Hematopoietic multipotent progenitor cell treated with erythropoietin and hydrocortisone succinate and interleukin-3 and kit ligand, for 8 days (in vitro differentiated cells): ENCODE data around the gene SUPT6H.
A peak's percentile ranks its signal among the peaks of the same experiment; 100 is the strongest.
"Not testable (repeated sequence)": the region's sequence is repeated elsewhere in the genome, so short reads cannot be mapped to it uniquely, and the experiment has no call there.

Experiments used
- DNase-seq: peaks from one replicate; pipeline ENCODE4 v3.0.0-alpha.2; 2015

SUPT6H gene

DNA sequence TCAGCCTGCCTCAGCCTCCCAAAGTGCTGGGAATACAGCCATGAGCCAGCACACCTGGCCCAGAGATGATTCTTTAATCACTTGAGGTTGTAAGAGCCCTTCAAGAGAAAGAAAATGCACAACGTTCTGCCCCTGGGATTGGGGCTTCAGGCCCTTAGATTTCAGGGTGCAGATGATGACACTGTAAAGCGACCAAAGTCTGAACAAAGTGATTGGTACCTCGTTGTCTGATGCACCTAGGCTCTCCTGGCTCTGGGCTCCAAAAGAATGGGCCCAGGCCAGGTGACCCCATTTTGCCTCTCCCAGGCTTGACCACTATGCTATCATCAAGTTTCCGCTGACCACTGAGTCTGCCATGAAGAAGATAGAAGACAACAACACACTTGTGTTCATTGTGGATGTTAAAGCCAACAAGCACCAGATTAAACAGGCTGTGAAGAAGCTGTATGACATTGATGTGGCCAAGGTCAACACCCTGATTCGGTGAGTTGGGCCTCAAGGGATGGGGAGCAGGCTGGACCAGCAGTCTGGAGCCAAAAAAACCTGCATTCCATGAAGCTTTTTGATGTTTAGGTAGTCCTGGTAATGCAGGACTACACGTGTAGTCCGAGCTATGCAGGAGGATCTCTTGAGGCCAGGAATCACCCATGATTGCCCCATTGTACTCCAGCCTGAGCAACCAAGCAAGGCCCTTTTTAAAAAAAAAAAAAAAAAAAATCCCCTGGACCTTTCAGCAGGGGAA lies 60.6 kb downstream of the SUPT6H start:
- DNase-seq: no peak

DNA sequence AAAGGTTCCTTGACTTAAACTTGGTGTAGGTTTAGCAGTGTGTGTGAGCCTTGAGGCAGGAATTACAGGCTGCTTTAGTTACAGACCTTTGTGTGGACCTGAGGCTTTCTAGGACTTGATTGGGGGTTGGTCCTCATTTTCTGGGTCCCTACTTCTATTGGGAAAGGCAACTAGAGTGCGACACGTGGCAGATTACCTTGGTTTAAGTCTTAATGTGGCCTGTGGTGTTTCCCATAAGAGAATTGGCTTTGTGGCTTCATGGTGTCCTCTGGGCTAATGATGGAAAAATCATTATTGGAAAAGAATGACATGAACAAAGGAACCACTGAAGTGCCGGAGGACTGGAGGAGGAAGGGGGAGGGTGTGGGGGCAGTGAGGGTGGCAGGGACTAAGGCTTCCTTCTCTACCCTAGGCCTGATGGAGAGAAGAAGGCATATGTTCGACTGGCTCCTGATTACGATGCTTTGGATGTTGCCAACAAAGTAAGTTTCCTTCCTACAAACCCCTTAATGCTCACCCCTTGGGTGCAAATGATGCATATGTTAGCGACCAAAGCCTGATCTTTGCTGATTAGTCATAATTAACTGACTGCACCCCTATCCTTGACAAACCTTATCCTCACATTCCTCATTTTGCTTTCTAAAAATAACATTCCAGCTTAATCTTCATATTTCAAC lies 61.3 kb downstream of the SUPT6H start:
- DNase-seq: no peak

- not testable (repeated sequence) for DNase-seq
Measured at GRCh38 chr17:28723836-28724499, 62.0 kb downstream of the SUPT6H start.

DNA sequence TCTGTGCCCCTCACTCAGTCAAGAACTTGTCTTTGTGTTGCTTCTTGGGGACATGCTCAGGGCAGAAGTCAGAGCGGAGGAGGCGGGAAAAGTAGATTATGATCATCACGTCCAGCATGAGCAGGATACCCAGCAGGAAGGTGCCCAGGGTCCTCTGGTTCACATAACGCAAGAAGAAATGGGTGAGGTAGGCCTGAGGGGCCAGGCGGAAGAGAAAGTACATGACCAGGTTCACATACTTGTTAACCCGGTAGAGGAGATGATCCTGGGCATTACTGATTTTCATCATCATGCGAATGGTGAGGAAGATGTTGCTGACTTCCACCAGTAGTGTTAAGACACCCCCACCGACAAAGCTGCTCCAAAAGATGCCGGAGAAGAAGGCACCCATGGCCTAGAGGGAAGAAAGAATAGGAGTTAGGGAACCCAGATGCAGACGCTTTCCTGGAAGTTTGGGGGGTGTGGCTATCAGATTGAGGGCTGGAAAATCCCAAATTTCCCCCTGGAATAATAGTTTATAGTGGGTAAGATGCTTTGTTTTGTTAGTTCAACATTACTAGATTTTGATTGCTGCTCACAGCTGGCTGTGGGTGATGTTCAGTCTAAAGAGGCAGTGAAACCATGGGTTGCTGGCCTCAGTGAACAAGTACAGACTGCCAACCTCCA lies 62.6 kb downstream of the SUPT6H start:
- DNase-seq: peak; percentile 41

DNA sequence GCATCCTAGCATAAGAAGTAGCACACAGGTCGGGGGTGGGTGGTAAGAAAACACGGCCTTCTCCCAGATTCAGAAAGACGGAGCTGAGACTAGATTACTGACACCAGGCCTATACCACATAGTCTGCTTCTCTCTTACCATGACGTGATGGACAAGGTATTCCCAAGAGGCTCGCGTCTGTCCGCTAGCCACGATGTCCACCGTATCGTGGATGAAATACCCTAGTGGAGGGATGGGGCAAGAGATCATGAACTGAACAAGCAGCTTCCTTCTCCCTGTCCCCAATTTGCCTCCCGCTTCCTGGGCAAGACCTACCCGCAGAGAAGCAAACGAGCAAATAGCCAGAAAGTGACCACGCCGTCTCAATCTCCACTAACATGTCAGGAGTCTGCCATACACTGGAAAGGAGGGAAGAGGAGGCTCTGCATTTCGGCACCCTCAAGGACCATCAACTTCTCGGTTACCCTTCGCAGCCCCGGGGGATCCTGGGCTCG lies 63.2 kb downstream of the SUPT6H start:
- peak; percentile 66 for DNase-seq

DNA sequence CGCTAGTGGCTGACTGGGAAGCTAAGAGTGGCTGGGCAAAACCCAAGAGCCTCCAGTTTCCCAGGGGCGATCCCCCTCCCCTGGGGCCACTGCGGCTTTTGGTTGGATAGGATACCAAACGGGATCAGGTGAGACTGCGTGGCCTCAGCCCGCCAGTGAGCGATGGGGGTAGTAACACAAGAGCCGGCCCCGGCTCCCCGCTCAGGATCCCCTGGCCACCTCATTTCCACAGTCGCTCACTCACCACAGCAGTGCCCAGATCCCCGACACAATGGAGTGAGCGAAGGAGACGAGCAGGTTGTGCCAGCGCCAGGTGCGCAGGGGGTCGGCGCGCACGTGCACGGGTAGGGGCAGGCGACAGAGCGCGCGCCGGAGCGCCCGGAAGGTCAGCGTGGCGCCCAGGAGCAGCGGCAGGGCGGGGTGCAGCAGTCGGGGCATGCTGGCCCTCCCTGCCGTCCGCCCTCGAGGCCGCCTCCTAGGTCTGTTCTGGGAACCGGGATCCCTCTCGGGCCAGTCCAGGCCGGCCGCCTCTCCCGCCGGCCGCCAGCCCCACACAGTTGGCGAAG lies 63.7 kb downstream of the SUPT6H start:
- DNase-seq: peak; percentile 80

- peak; percentile 79 for DNase-seq
Measured at GRCh38 chr17:28726226-28726626, 64.2 kb downstream of the SUPT6H start, which contains the start of gene TLCD1. TSS of gene TLCD1 (minus strand) at chr17:28726233. CDS start at chr17:28726097, 136 bp downstream.

GRCh38 chr17:28726627-28727491 lies 64.9 kb downstream of the SUPT6H start:
- DNase-seq: peak; percentile 93

GRCh38 chr17:28728364-28729200 lies 66.6 kb downstream of the SUPT6H start, which contains the start of gene NEK8:
TSS of gene NEK8 (plus strand) at chr17:28728788. CDS start at chr17:28728814, 26 bp downstream.
- DNase-seq: peak; percentile 96

- no peak for DNase-seq
Measured at GRCh38 chr17:28729950-28730330, 67.9 kb downstream of the SUPT6H start.

DNA sequence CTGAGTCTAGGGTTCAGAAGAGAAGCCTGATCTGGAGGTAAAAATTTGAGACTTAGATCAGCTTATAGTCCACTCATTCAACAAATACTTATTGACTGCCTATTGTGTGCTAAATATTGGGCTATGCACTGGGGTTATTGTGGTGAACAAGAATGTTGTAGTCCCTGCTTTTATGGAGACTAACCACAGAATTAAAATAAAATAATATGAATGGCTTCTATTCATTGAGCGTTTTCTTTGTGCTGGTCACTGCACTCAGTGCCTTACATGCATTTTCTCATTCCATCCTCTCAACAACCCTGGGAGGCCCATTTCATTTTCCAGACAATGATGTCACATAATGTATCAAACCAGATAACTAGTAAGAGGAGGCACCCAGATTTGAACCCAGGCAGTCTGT lies 71.3 kb downstream of the SUPT6H start:
- no peak for DNase-seq

DNA sequence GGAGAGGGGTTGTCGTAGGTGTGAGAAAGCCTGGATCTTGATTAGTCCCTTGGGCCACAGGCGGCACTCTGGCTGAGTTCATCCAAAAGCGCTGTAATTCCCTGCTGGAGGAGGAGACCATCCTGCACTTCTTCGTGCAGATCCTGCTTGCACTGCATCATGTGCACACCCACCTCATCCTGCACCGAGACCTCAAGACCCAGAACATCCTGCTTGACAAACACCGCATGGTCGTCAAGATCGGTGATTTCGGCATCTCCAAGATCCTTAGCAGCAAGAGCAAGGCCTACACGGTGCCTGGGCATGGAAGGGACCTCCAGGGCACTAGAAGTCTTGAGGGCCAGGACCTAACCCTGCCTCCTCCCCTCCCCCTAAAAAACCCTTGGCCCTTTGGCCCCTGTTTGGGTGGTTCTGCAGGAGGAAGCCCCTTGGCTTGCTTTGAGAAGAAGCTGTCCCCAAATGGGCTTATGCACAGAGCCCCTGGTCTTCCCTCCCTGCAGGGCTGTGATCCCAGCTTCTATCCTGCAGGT lies 72.8 kb downstream of the SUPT6H start:
- DNase-seq: no peak

DNA sequence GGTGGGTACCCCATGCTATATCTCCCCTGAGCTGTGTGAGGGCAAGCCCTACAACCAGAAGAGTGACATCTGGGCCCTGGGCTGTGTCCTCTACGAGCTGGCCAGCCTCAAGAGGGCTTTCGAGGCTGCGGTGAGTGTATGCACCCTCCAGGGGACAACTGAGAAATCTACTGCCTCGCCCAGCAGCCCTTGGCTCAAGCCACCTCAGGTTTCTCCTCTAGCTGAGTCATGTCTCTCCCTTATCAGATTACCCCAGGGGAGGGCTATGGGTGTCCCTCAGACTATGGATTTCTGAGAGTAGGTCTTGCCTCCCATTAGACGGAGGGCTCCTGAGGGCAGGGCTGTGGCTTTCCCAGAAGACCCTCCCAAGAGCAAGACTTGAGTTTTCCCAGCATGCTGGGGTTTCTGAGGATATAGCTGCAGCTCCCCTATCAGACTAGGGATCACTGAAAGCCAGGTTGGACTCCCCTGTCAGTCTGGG lies 73.3 kb downstream of the SUPT6H start:
- peak; percentile 91 for DNase-seq

DNA sequence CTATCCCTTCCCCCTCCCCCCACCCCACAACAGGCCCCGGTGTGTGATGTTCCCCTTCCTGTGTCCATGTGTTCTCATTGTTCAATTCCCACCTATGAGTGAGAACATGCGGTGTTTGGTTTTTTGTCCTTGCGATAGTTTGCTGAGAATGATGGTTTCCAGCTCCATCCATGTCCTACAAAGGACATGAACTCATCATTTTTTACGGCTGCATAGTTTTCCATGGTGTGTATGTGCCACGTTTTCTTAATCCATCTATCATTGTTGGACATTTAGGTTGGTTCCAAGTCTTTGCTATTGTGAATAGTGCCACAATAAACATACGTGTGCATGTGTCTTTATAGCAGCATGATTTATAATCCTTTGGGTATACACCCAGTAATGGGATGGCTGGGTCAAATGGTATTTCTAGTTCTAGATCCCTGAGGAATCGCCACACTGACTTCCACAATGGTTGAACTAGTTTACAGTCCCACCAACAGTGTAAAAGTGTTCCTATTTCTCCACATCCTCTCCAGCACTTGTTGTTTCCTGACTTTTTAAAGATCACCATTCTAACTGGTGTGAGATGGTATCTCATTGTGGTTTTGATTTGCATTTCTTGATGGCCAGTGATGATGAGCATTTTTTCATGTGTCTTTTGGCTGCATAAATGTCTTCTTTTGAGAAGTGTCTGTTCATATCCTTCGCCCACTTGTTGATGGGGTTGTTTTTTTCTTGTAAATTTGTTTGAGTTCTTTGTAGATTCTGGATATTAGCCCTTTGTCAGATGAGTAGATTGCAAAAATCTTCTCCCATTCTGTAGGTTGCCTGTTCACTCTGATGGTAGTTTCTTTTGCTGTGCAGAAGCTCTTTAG lies 74.1 kb downstream of the SUPT6H start:
- not testable (repeated sequence) for DNase-seq

DNA sequence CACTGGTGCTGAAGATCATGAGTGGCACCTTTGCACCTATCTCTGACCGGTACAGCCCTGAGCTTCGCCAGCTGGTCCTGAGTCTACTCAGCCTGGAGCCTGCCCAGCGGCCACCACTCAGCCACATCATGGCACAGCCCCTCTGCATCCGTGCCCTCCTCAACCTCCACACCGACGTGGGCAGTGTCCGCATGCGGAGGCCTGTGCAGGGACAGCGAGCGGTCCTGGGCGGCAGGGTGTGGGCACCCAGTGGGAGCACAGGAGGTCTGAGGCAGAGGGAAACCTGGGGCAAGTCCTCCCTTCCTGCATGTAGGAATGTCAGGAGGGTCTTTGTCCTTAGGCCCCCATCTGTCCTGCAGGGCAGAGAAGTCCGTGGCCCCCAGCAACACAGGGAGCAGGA lies 75.3 kb downstream of the SUPT6H start:
- DNase-seq: no peak

DNA sequence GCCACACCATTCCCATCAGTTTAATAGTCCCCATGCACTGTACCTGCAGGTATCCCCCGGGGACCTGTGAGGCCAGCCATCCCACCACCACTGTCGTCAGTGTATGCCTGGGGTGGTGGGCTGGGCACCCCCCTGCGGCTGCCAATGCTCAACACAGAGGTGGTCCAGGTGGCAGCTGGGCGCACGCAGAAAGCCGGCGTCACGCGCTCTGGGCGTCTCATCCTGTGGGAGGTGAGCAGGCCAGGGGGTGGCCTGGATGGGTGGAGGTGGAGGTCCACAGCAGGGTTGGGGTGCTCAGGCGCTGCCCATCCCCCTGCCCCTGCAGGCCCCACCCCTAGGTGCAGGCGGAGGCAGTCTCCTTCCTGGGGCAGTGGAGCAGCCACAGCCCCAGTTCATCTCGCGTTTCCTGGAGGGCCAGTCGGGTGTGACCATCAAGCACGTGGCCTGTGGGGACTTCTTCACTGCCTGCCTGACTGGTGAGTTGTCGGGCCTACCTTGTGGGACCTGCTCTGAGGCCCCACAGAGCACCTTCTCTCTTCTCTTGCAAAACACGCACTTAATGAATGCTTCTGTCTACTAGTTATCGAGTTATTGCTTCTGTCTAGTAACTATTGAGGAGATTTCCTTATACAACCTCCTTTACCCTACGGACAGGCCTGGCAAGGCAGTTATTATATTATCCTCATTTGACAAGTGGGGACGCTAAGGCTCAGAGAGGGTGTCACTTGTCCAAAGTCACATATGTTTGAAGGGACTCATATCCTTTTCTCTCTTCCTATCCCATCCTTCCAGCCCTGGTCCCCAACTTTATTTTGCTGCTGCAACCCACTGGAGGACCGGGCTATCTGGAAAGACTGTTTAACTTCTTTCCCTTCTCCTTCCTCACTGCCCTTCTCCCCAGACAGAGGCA lies 76.0 kb downstream of the SUPT6H start:
- DNase-seq: peak; percentile 33

GRCh38 chr17:28738680-28739384 lies 76.8 kb downstream of the SUPT6H start:
- DNase-seq: no peak
